A549 (cell line): ENCODE measurements around the gene TBC1D20. TPM values are rescaled to one million over a fixed set of nuclear protein-coding genes. Genes with fewer than 3 reads are reported as not detected.

Experiments
- ATAC-seq, 2 experiments: fragments of 200-7000 bp in 1 of 2; fragments of >200 bp in 1 of 2; cut with Nextera tagmentation in 1 of 2; cut with Tn5 transposase in 1 of 2; 3 replicates each; pipeline versions ENCODE4 v1.8.0 to v1.9.1; 2018 to 2020; ENCODE audit warnings: mild to moderate bottlenecking in 1 of 2, moderate library complexity in 1 of 2
- CTCF ChIA-PET: fragments of 300-600 bp; sonication (Branson Sonifier 250); formaldehyde crosslinking; extraction: SDS; loops from one replicate; lab custom pipeline; 2021; ENCODE audit warnings: antibody characterized with exemption, inconsistent platforms; lab: Yijun Ruan, JAX
- POLR2A ChIA-PET: fragments of 350-600 bp; formaldehyde crosslinking; extraction: SDS; loops from one replicate; lab custom pipeline; 2021; ENCODE audit warnings: antibody characterized with exemption, inconsistent platforms; lab: Yijun Ruan, JAX
- DNase-seq, 2 experiments: peaks; one replicate each; pipeline versions ENCODE4 v3.0.0 to v3.0.0-alpha.2; 2011 to 2016; ENCODE audit warnings: low read depth in 1 of 2, low spot score in 1 of 2
- FAIRE-seq: peaks from 2 replicates; lab custom pipeline; 2011; peaks lifted over from hg19 to GRCh38; lab: Jason Lieb, UNC
- H3K27ac ChIP-seq, 2 experiments: fragments of >200 bp; sonication (Bioruptor Twin); formaldehyde crosslinking; 3 replicates each; pipeline ENCODE4 v1.5.1; 2016 to 2017
- H3K4me1 ChIP-seq: fragments of >200 bp; sonication (Bioruptor Twin); formaldehyde crosslinking; 3 replicates; pipeline ENCODE4 v1.6.1; 2016
- H3K4me2 ChIP-seq: fragments of >200 bp; sonication (Bioruptor Twin); formaldehyde crosslinking; 3 replicates; pipeline ENCODE4 v1.6.1; 2016
- H3K4me3 ChIP-seq: fragments of >200 bp; sonication (Bioruptor Twin); formaldehyde crosslinking; 3 replicates; pipeline ENCODE4 v1.5.1; 2016
- H3K9me3 ChIP-seq: fragments of >200 bp; sonication (Bioruptor Twin); formaldehyde crosslinking; 3 replicates; pipeline ENCODE4 v1.6.1; 2016
- EHF ChIP-seq: fragments of 250-450 bp; sonication (Bioruptor Pico); IDR thresholded peaks from 2 replicates; pipeline ENCODE4 v1.5.0; 2020; ENCODE audit warnings: mild to moderate bottlenecking
- FOSL2 ChIP-seq, 2 experiments: fragments of 450-650 bp in 1 of 2; fragments of >200 bp in 1 of 2; sonication (Bioruptor Twin) in 1 of 2; formaldehyde crosslinking; IDR thresholded peaks; 2 replicates each; pipeline versions ENCODE4 v1.5.0 to v1.6.1; 2016 to 2020; ENCODE audit warnings: mild to moderate bottlenecking in 1 of 2, moderate library complexity in 1 of 2
- GATA3 ChIP-seq: IDR thresholded peaks from 2 replicates; pipeline ENCODE4 v1.6.1; 2012; ENCODE audit warnings: borderline replicate concordance
- HDAC2 ChIP-seq: fragments of 200-600 bp; sonication (generic); IDR thresholded peaks from 2 replicates; pipeline ENCODE4 v1.6.1; 2016
- HOXA7 ChIP-seq: fragments of 250-450 bp; sonication (Bioruptor Pico); IDR thresholded peaks from 2 replicates; pipeline ENCODE4 v1.5.0; 2020; ENCODE audit warnings: mild to moderate bottlenecking, moderate library complexity
- HOXB13 ChIP-seq: fragments of 250-450 bp; sonication (Bioruptor Pico); IDR thresholded peaks from 2 replicates; pipeline ENCODE4 v1.5.0; 2020; ENCODE audit warnings: low read depth, mild to moderate bottlenecking, moderate library complexity
- KDM1A ChIP-seq: fragments of 200-600 bp; sonication (generic); IDR thresholded peaks from 2 replicates; pipeline ENCODE4 v1.6.1; 2016; ENCODE audit warnings: low read depth, mild to moderate bottlenecking
- KDM5A ChIP-seq: fragments of 200-600 bp; sonication (generic); IDR thresholded peaks from 2 replicates; pipeline ENCODE4 v1.6.1; 2016; ENCODE audit warnings: antibody characterized with exemption, mild to moderate bottlenecking
- MAFK ChIP-seq: fragments of 450-650 bp; IDR thresholded peaks from 2 replicates; pipeline ENCODE4 v1.6.1; 2014; ENCODE audit not compliant: partially characterized antibody
- NFE2L2 ChIP-seq: fragments of 150-350 bp; conservative IDR thresholded peaks from 2 replicates; pipeline ENCODE4 v1.6.1; 2014; ENCODE audit warnings: low read length
- PBX3 ChIP-seq: IDR thresholded peaks from 2 replicates; pipeline ENCODE4 v1.6.1; 2012
- POLR2A ChIP-seq: IDR thresholded peaks from 2 replicates; pipeline ENCODE4 v1.6.1; 2012; ENCODE audit warnings: mild to moderate bottlenecking, low read length
- POLR2AphosphoS2 ChIP-seq: conservative IDR thresholded peaks from 2 replicates; pipeline ENCODE4 v1.6.1; 2012; ENCODE audit warnings: low read length, improper control_type of control experiment, inconsistent platforms
- RCOR1 ChIP-seq: fragments of 150-350 bp; IDR thresholded peaks from 2 replicates; pipeline ENCODE4 v1.6.1; 2014; ENCODE audit warnings: antibody characterized with exemption, low read length, low read depth
- REST ChIP-seq: fragments of 200-600 bp; sonication (generic); IDR thresholded peaks from 2 replicates; pipeline ENCODE4 v1.6.1; 2016; ENCODE audit warnings: antibody characterized with exemption, mild to moderate bottlenecking, moderate library complexity
- RFX5 ChIP-seq: fragments of 450-650 bp; IDR thresholded peaks from 2 replicates; pipeline ENCODE4 v1.7.1; 2014; ENCODE audit warnings: antibody characterized with exemption, mild to moderate bottlenecking, moderate library complexity
- RNF2 ChIP-seq: fragments of 200-600 bp; sonication (generic); IDR thresholded peaks from 2 replicates; pipeline ENCODE4 v1.6.1; 2016; ENCODE audit warnings: low read depth, mild to moderate bottlenecking, antibody characterized with exemption, moderate library complexity, borderline replicate concordance
- ZSCAN20 ChIP-seq: fragments of 250-450 bp; sonication (Bioruptor Pico); IDR thresholded peaks from 2 replicates; pipeline ENCODE4 v1.8.0; 2022; ENCODE audit warnings: mild to moderate bottlenecking, moderate library complexity
- WGBS: methylation state at CpG from one replicate; pipeline ENCODE4 v1.1.6; 2017; ENCODE audit errors: missing lambda C conversion rate; 5-methylcytosine and 5-hydroxymethylcytosine counted together
- polyA plus RNA-seq, 4 experiments: library from polyadenylated mRNA; depleted of rRNA in 3 of 4; stranded (reverse); fragments of >200 nt; fragmentation: RNase III in 1 of 4; extraction: RNeasy Plus Mini Kit Qiagen cat#74134 plus additional on column Dnase treatment in 1 of 4; gene quantifications; 2 replicates in 3 of 4; 3 replicates in 1 of 4; pipeline ENCODE4 v1.2.3, GENCODE V29; 2011 to 2017
- TF ChIP-seq, protein P1 (sequence below): IDR thresholded peaks from 2 replicates; pipeline ENCODE4 v1.6.1; 2012
- TF ChIP-seq, protein P2 (sequence below): fragments of >200 bp; sonication (Bioruptor Twin); formaldehyde crosslinking; IDR thresholded peaks from 2 replicates; pipeline ENCODE4 v1.6.1; 2016
- TF ChIP-seq, protein P3 (sequence below): fragments of 150-350 bp; IDR thresholded peaks from 2 replicates; pipeline ENCODE4 v1.6.1; 2014; ENCODE audit warnings: low read depth, mild to moderate bottlenecking, low read length

Gene TBC1D20
- polyA plus RNA-seq, 2 of the 4 experiments (the other 2 are of a cell fraction) = 28.0 to 43.4 TPM

DNA sequence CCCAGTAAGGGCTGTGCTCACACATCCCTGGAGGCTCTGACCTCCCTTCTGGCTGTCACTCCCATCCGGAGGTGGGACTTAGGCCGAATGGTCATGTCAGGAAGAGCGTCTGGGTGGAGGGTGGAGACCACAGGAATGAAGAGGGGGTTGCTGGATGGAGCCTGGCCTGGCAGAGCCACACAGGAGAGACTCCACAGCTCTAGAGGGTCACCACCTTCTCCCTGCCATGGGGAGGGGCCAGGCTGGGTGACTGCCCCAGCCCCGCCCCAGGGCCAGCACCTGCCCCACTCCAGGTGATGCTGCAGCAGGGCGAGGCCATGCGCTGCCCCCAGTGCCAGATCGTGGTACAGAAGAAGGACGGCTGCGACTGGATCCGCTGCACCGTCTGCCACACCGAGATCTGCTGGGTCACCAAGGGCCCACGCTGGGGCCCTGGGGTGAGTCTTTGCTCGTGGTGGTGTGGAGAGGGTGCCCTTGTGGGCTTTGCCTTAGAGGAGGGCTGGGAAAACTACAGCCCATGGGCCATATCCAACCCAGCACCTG is 33.6 kb downstream of the TBC1D20 start:
- TF ChIP-seq EHF (CRISPR knock-in tag) (no peak), REST (no peak), ZSCAN20 (CRISPR knock-in tag) (no peak), HOXA7 (CRISPR knock-in tag) (no peak), HOXB13 (no peak), FOSL2 (IDR thresholded peaks at IDR 0.05) (no peak), FOSL2 (CRISPR knock-in tag; IDR thresholded peaks at IDR 0.05) (no peak), RFX5 (no peak), GATA3 (no peak)
- TF ChIP-seq, protein P1, sequence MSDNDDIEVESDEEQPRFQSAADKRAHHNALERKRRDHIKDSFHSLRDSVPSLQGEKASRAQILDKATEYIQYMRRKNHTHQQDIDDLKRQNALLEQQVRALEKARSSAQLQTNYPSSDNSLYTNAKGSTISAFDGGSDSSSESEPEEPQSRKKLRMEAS = no peak
- TF ChIP-seq, protein P2, sequence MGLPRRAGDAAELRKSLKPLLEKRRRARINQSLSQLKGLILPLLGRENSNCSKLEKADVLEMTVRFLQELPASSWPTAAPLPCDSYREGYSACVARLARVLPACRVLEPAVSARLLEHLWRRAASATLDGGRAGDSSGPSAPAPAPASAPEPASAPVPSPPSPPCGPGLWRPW = no peak
- Histone ChIP-seq H3K27ac (peak overlapping the region in 1 of 2 experiments; percentile 8; a peak in 2 of 6 replicates), H3K4me1 (peaks cover 14% of the 10 kb centered on the region), H3K4me2 (no peak overlapping the region), H3K9me3 (no peaks in the 10 kb centered on the region), H3K4me3 (no peak overlapping the region)
- ATAC-seq (0 out of 6 replicates have a peak, but pooled peaks of 1 of the 2 experiments have one; percentile 3), DNase-seq (no peak), FAIRE-seq (no peak)
- ChIA-PET CTCF (interaction anchor here (1.1 to 28.5 kb wide), 6 partner anchors 15 to 60 kb away, joined by 4 to 1229 read pairs (median 51); partner anchors contain the start of genes NRSN2 and TRIB3), POLR2A (no interaction called here)
- 89% methylated on average over 14 of the region's 14 CpGs for WGBS

DNA sequence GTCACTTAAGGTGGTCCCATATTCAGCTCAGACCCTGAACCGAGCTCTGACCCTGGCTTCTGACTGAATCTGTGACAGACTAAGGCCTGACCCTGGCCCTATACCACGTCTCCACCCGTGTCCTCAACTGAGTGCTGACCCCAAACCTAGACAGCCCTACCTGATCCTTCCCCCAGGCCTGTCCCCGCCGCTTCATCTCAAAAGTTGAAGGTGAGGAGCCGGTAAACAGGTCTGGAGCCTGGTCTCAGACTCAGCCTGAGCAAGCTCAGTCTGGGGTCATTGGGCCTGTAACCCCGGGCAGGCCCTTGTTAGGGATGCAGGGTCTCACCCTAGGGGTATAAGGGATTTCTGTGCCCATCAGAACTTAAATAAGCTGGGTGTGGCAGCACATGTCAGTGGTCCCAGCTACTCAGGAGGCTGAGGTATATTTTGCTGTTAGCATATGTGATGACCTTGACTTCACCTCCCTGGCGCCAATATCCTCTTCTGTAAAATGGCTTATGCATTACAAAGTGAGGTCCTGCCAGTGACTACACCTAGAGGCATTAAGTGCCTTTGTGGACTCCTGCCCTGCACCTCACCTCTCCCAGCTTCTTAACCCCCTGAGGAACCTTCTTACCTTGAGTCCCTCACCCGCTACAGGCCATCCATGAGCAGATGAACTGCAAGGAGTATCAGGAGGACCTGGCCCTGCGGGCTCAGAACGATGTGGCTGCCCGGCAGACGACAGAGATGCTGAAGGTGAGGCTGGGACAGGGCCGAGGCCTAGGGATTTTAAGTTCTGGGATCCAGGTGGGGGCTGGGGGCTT is 34.3 kb downstream of the TBC1D20 start:
- POLR2A ChIA-PET = interaction anchor here (0.9 to 1.2 kb wide), 2 partner anchors 20 to 66 kb away, joined by 3 to 4 read pairs; no protein-coding TSS in a partner anchor
- ATAC-seq = no peak
- no peak for FAIRE-seq
- TF ChIP-seq MAFK (no peak), RNF2 (no peak), KDM1A (no peak), POLR2A (no peak), RCOR1 (no peak), PBX3 (no peak), NFE2L2 (no peak), POLR2AphosphoS2 (no peak), HDAC2 (no peak), FOSL2 (IDR thresholded peaks at IDR 0.05) (no peak), FOSL2 (CRISPR knock-in tag; IDR thresholded peaks at IDR 0.05) (no peak), EHF (CRISPR knock-in tag) (no peak), KDM5A (no peak)
- TF ChIP-seq, protein P2 = no peak
- TF ChIP-seq, protein P3, sequence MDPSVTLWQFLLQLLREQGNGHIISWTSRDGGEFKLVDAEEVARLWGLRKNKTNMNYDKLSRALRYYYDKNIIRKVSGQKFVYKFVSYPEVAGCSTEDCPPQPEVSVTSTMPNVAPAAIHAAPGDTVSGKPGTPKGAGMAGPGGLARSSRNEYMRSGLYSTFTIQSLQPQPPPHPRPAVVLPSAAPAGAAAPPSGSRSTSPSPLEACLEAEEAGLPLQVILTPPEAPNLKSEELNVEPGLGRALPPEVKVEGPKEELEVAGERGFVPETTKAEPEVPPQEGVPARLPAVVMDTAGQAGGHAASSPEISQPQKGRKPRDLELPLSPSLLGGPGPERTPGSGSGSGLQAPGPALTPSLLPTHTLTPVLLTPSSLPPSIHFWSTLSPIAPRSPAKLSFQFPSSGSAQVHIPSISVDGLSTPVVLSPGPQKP = no peak
- CTCF ChIA-PET = interaction anchor here (0.8 to 28.5 kb wide), 10 partner anchors 8 to 98 kb away, joined by 3 to 1229 read pairs (median 6); partner anchors contain the start of genes NRSN2 and TRIB3
- Histone ChIP-seq H3K9me3 (no peaks in the 10 kb centered on the region), H3K4me1 (peaks cover 11% of the 10 kb centered on the region), H3K4me3 (no peak overlapping the region), H3K4me2 (no peak overlapping the region), H3K27ac (peak overlapping the region in 1 of 2 experiments; percentile 8; a peak in 2 of 6 replicates)
- no peak for DNase-seq
- 94% methylated on average over 11 of the region's 14 CpGs for WGBS
